ENCODE results near the gene TARBP1. TPM values are rescaled to one million over a fixed set of nuclear protein-coding genes. Genes with fewer than 3 reads are reported as not detected.
A peak's percentile ranks its signal among the peaks of the same experiment; 100 is the strongest.

Gene TARBP1
- total RNA-seq, 1 experiment from 2014 or later, result 23.6 TPM

- peak; percentile 67 for DNase-seq (ENCODE audit: low spot score)
Observed at GRCh38 chr1:234486858-234487840, 8.2 kb upstream of the TARBP1 start.

GRCh38 chr1:234484991-234485739 is 6.2 kb upstream of the TARBP1 start:
- DNase-seq (ENCODE audit: low spot score), result no peak

DNA sequence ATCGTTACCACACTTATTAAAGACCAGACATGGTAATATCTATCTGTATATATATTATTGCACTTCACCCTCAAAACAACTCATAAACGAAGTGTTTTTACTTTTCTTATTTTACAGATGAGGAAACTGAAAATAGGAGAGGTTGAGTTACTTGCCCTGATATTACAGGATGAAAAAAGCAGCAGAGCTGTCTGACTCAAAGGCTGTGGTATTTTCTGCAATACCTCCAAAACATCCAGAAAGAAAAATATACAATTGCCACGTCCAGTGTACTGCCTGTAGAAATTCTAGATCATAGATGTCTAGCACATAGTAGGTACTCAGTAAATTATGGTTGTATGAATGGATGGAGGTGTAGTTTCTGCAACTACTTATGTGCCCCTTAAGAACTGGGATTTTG is 5.2 kb upstream of the TARBP1 start:
- no peak for DNase-seq (ENCODE audit: low spot score)

DNA sequence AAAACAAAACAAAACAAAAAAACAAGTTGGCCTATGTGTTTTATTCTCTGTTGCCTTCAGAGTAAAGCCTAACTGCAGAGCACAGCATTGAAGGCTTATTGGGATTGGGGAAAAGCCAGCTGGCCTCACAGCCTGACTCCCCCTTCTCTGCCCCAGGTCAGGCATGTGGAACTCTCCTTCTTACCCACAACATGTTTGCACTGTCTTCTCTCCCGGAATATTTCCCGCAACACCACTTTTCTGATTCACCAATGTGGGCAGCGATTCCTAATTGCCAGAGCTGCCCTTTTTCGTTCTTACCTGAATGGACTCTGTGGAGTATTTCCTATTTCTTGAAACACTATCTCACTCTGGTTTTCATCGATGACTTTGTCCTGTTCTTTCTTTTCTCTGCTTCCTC is 2.8 kb upstream of the TARBP1 start:
- DNase-seq (ENCODE audit: low spot score), result no peak

DNA sequence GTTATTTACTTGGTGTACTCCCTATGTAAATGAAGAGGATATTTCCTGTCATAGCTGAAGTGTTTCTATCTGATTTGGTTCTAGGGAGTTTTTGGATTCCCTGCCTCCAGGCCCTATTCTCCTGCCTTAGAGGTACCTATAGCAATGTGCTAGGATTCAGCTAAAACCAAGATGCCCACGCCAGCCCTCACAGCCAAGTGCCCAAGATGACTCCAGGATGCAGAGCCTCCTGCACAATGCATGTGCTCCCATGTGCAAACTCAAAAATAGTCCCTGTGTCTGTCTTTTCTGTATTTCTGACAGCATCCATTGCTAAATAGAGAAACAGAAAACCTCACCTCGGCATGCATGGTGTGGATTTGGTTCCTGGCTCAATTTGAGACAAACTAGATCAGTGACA is 887 bp upstream of the TARBP1 start:
- no peak for DNase-seq (ENCODE audit: low spot score)

- no peak for DNase-seq (ENCODE audit: low spot score)
Observed at GRCh38 chr1:234479310-234479559, 256 bp upstream of the TARBP1 start.

DNA sequence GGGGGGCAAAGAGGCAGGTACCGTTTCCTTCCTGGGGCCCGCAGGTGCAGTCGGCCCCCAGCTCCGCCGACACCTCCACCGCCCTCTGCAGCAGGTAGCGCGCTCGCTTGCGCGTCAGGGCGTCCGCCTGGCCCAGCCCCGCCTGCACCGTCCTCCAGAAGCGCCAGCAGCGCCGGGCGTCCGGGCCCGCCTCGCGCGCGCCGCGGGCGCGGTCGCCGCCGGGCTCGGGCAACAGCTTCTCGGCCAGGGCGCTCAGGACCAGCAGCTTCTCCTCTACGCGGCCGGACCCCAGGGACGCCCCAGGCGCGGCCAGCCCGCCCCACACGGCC is 863 bp downstream of the TARBP1 start:
- DNase-seq (ENCODE audit: low spot score), result peak; percentile 67

DNA sequence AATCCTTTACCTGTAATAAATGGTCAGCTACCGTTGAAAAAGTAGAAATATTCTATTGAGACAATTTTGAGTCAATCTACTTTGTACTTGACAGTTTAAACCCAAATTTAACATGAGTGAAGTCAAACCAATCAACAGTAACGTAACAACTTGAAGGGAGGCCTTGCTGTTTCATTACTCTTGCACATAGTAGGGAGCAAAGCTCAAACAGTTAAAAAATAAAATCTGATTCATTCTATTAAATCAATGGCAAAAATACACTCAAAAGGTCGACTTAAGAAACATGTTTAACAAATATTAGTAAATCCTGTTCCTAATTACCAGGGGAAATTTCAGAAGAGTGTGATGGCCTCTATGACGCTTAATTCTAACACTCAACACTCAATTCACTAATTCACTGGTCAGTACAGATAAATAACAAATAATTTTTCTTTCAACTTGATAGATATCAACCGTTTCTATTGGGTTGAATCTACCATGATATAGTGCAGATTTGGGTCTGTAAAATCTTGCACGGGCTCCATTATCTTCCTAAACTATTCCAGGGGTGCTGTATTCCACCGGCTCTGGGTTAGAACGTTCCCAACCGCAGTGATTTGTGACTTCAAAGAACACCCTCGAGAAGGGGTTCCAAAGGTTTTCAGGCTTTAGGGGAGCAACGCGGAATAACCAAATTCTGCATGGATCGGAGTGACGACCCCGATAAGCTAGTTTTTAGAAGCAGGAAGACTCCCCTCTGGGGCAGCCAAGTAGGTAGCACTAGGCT is 1.4 kb downstream of the TARBP1 start:
- no peak for DNase-seq (ENCODE audit: low spot score)

- DNase-seq (ENCODE audit: low spot score), result no peak
Observed at GRCh38 chr1:234476172-234476571, 2.8 kb downstream of the TARBP1 start.

DNA sequence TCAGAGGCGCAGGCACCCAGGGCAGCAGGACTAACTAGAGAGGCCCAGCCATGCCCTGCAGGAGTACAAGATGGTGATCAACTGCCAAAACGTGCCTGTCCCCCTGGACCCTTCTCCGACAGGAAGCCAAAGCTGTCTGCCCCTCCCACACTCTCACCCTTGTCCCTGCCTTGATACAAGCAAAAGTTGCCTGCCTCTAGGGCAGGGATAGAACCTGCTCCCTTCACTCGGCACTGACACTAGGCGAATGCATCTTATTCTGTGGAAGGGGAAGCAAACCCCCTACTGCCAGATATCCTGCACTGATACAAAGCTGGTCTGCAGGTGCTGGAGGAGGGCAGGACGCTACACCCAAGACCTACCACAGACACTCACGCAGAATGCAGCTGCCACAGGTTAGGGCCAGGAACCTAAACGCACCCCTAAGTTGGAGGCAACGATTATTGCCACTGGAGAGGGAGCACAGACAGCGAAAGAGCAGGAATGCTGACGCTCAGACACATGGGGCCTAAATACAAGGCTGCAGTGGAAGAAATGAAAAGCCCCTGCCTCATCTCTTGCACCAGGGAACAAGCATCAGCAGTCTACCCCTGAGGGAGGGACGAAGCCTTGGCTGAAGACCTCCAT is 3.7 kb downstream of the TARBP1 start:
- DNase-seq (ENCODE audit: low spot score), result no peak

DNA sequence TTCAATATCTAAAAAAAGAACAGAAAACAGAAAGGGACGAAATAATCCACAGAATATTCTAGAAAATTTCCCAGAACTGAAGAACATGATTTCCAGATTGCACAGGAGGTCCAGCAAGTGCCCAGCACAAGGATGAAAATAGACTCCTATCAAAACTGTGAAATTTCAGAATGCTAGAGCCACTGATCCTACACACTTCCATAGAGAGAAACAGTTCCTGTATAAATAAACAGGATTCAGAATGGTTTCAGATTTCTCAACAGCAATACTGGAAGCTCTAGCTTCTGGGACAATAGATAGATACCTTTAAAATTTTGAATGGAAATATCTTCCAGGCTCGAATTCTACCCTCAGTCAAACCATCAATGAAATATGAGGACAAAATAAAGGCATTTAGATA is 4.6 kb downstream of the TARBP1 start:
- DNase-seq (ENCODE audit: low spot score), result no peak

GRCh38 chr1:234473118-234473517 is 5.9 kb downstream of the TARBP1 start:
- no peak for DNase-seq (ENCODE audit: low spot score)

DNA sequence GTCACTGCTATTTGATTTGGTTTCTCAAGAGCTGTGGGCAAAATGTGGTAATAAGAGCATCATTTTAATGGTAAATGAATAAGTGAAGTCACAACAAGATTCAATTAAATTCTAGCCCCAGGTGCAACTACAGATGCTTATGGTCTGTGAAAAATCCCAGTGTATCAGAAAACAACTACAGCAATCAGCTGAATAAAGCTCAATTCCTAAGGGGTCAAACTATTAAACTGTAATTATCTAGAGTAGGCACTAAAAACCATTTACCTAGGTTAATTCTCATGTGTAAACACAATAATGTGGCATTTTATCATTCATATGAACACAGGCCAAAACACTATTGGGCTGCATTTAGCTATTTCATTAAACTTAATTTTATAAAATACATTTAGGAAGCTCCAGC is 9.6 kb downstream of the TARBP1 start:
- DNase-seq (ENCODE audit: low spot score), result no peak

DNA sequence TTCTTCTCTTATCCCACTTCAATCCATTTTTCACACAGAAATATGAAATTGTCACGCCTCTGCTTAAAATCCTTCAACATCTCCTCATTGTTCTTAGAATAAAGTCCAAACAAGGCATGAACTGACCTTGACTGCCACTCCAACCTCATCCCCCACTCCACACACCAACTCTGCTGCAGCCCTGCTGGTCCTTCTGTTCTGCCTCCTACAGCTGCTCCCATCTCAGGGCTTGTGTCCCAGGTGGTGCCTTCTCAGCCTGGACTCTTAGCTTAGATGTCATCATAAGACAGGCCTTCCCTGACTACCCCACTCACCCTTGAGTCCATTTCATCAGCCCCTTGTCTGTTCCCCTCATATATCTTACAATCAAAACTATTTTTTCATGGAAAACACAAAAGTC is 10.4 kb downstream of the TARBP1 start:
- DNase-seq (ENCODE audit: low spot score), result no peak

- no peak for DNase-seq (ENCODE audit: low spot score)
Observed at GRCh38 chr1:234467821-234468220, 11.2 kb downstream of the TARBP1 start.

GRCh38 chr1:234466945-234467344 is 12.0 kb downstream of the TARBP1 start:
- DNase-seq (ENCODE audit: low spot score), result no peak

DNA sequence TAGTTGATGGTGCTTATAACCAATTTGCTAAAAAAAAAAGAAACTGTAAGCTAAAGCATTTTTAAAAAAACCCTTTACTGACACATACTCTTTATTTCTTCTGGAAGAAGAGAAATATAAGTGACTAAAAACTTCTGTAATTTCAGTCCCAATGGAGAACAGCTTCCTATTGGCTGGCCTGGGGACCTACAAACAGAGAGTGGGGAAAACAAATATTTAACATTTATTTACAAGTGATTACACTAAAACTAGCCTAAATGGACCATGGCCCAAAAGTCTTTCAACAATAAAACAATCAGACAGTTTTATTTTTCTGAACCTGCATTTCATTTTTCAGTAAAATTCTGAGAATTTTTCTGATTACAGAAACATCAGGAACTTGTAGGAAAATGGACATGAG is 15.2 kb downstream of the TARBP1 start:
- no peak for DNase-seq (ENCODE audit: low spot score)

- DNase-seq (ENCODE audit: low spot score), result no peak
Observed at GRCh38 chr1:234460652-234461051, 18.3 kb downstream of the TARBP1 start.

DNA sequence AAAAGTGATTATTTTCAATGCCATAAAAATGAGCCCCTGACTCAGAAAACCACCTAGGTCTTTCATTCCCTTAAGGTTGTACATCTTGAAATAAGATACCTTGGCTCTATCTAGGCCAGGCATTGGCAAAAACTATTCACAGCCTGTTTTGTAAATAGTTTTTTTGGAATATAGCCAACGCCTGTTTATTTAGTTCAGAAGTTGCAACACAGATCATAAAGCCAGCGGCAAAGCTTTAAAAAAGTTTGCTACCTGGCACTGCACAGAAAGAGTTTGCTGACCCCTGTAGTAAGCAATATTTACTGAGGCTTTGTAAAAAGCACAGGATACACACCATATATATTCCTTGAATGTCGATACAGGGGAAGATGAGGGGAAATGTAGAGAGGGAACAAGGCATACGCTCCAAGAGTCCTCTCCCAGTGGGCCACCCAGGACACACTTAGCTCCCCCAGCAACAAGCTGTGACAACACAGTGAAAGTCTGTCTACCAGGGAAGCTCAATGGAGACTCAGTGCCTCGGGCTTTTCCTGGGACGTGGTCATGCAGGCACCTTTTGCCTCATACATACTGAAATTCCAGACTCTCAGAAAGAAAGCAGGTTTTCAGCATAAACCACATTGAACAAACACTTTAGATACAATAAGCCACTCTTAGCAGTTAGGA is 20.5 kb downstream of the TARBP1 start:
- DNase-seq (ENCODE audit: low spot score), result no peak

DNA sequence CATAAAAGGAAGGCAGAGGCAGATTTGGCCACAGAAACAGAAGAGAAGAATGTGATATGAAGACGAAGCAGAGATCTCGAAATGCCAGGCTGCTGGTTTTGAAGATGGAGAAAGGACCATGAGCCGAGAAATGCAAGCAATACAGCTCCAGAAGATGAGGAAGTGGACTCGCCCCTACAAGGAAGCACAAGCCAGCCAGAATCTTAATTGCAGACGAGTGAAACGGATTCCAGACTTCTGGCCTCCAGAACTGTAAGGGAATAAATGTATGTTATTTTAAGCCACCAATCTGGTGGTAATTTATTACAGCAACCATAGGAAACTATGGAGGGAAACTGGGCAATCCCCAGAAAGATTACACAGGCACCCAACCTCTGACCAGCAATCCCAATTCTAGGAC is 24.1 kb downstream of the TARBP1 start:
- DNase-seq (ENCODE audit: low spot score), result no peak

DNA sequence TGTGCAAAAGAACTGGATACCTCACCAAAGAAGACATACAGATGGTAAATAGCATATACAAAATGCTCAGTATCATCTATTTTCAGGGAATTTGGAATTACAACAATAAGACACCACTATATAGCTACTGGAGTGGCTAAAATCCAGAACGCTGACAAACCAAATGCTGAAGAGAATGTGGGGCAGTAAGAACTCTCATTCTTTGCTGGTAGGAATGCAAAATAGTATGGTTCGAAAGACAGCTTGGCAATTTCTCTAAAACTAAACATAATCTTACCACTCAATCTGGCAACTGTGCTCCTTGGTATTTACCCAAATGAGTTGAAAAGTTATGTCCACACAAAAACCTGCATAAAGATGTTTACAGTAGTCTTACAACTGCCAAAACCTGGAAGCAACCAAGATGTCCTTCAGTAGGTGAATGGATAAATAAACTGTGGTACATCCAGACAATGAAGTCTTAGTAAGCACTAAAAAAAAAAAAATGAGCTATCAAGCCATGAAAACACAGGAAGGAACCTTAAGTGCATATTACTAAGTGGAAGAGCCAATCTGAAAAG is 26.5 kb downstream of the TARBP1 start:
- DNase-seq (ENCODE audit: low spot score), result no peak

Measured in HT-29 (cell line).